UCSD-AML1 (cell line): ENCODE results near the gene ENTPD7.
"Not testable (repeated sequence)": the region's sequence is repeated elsewhere in the genome, so short reads cannot be mapped to it uniquely, and the experiment has no call there.

Experiments used
- DNase-seq: peaks from one replicate; lab custom pipeline; 2025; ENCODE audit not compliant: unreplicated experiment; lab: John Stamatoyannopoulos, UW

The ENTPD7 gene

GRCh38 chr10:99659031-99659867 lies at the start of gene ENTPD7:
ENTPD7 (plus strand) TSS chr10:99659509; CDS start chr10:99659957, 448 bp downstream.
- peak; percentile 92 for DNase-seq

- DNase-seq = no peak
Observed at GRCh38 chr10:99610221-99610620, 49.1 kb upstream of the ENTPD7 start.

GRCh38 chr10:99611326-99611725 lies 48.0 kb upstream of the ENTPD7 start:
- DNase-seq = no peak

GRCh38 chr10:99612167-99612831 lies 47.0 kb upstream of the ENTPD7 start:
- peak; percentile 30 for DNase-seq

GRCh38 chr10:99615426-99615825 lies 43.9 kb upstream of the ENTPD7 start:
- DNase-seq = no peak

GRCh38 chr10:99617696-99618095 lies 41.6 kb upstream of the ENTPD7 start:
- no peak for DNase-seq

GRCh38 chr10:99619090-99619800 lies 40.1 kb upstream of the ENTPD7 start:
- no peak for DNase-seq

- peak; percentile 99 for DNase-seq
Observed at GRCh38 chr10:99619851-99620710, 39.2 kb upstream of the ENTPD7 start, which contains the start of gene SLC25A28. SLC25A28 (minus strand) TSS chr10:99620439; CDS start chr10:99620335, 104 bp downstream.

GRCh38 chr10:99620711-99621453 lies 38.4 kb upstream of the ENTPD7 start:
- peak; percentile 99 for DNase-seq

- no peak for DNase-seq
Observed at GRCh38 chr10:99621454-99622251, 37.7 kb upstream of the ENTPD7 start.

GRCh38 chr10:99623919-99624318 lies 35.4 kb upstream of the ENTPD7 start:
- no peak for DNase-seq

GRCh38 chr10:99625124-99625523 lies 34.2 kb upstream of the ENTPD7 start:
- not testable (repeated sequence) for DNase-seq

GRCh38 chr10:99628923-99629624 lies 30.2 kb upstream of the ENTPD7 start:
- no peak for DNase-seq

GRCh38 chr10:99629625-99629978 lies 29.7 kb upstream of the ENTPD7 start:
- DNase-seq = no peak

- no peak for DNase-seq
Observed at GRCh38 chr10:99630433-99630832, 28.9 kb upstream of the ENTPD7 start.

GRCh38 chr10:99630991-99631390 lies 28.3 kb upstream of the ENTPD7 start:
- DNase-seq = no peak

- no peak for DNase-seq
Observed at GRCh38 chr10:99631496-99631895, 27.8 kb upstream of the ENTPD7 start.

GRCh38 chr10:99633832-99634231 lies 25.5 kb upstream of the ENTPD7 start:
- DNase-seq = no peak
